OCI-LY7 (cell line): Measurements from ENCODE around the gene GPD1L. TPM values are rescaled to one million over a fixed set of nuclear protein-coding genes. Genes with fewer than 3 reads are reported as not detected.

Source experiments
- BruUV-seq: library from RNA; stranded (reverse); fragments of 400-500 nt; replicated peaks from 2 replicates; lab custom pipeline; 2021; lab: Mats Ljungman, UMichigan
- CTCF ChIA-PET: fragments of 300-600 bp; sonication (Branson Sonifier 250); formaldehyde crosslinking; loops from one replicate; lab custom pipeline; 2022; ENCODE audit warnings: antibody characterized with exemption; ENCODE audit not compliant: unreplicated experiment; lab: Charles Lee
- POLR2A ChIA-PET: fragments of 300-600 bp; sonication (Branson Sonifier 250); formaldehyde crosslinking; loops from one replicate; lab custom pipeline; 2022; ENCODE audit warnings: antibody characterized with exemption; lab: Charles Lee
- DNase-seq: peaks from one replicate; pipeline ENCODE4 v3.0.0-alpha.2; 2015; ENCODE audit warnings: low spot score
- H2AFZ ChIP-seq: fragments of 200-600 bp; sonication (generic), shearing (Covaris generic); 2 replicates; pipeline ENCODE4 v1.6.1; 2014; ENCODE audit warnings: mild to moderate bottlenecking, antibody characterized with exemption, low read length, moderate library complexity
- H3K27ac ChIP-seq: fragments of 200-600 bp; sonication (generic); 2 replicates; pipeline ENCODE4 v1.5.1; 2014; ENCODE audit warnings: mixed run types, low read depth, mild to moderate bottlenecking, moderate library complexity, low read length, inconsistent platforms; ENCODE audit not compliant: poor library complexity, severe bottlenecking
- H3K36me3 ChIP-seq: fragments of 200-600 bp; sonication (generic); 2 replicates; pipeline ENCODE4 v1.6.1; 2014; ENCODE audit warnings: mild to moderate bottlenecking, antibody characterized with exemption, low read length, moderate library complexity, mixed read lengths; ENCODE audit not compliant: insufficient read depth
- H3K4me1 ChIP-seq: fragments of 200-600 bp; sonication (generic); 2 replicates; pipeline ENCODE4 v1.5.1; 2014; ENCODE audit warnings: mild to moderate bottlenecking, low read length; ENCODE audit not compliant: insufficient read depth, poor library complexity, severe bottlenecking
- H3K4me2 ChIP-seq: fragments of 200-600 bp; sonication (generic); 2 replicates; pipeline ENCODE4 v1.6.1; 2014; ENCODE audit warnings: mild to moderate bottlenecking, low read length
- H3K4me3 ChIP-seq: fragments of 200-600 bp; sonication (generic); 2 replicates; pipeline ENCODE4 v1.5.1; 2014; ENCODE audit warnings: mild to moderate bottlenecking, low read depth, low read length; ENCODE audit not compliant: poor library complexity, severe bottlenecking
- H3K79me2 ChIP-seq: fragments of 200-600 bp; sonication (generic); 2 replicates; pipeline ENCODE4 v1.6.1; 2016; ENCODE audit warnings: low read depth, mild to moderate bottlenecking, low read length, moderate library complexity, mixed read lengths; ENCODE audit not compliant: insufficient read depth
- H3K9me2 ChIP-seq: fragments of 200-600 bp; sonication (generic); 2 replicates; pipeline ENCODE4 v1.6.1; 2016; ENCODE audit warnings: mild to moderate bottlenecking, low read length, mixed read lengths; ENCODE audit not compliant: insufficient read depth
- H3K9me3 ChIP-seq: fragments of 200-600 bp; sonication (generic); 2 replicates; pipeline ENCODE4 v1.6.1; 2014; ENCODE audit warnings: mild to moderate bottlenecking, mixed run types, low read length, mixed read lengths
- H4K20me1 ChIP-seq: fragments of 200-600 bp; sonication (generic); 2 replicates; pipeline ENCODE4 v1.6.1; 2014; ENCODE audit warnings: mild to moderate bottlenecking, antibody characterized with exemption, low read length, moderate library complexity, mixed read lengths; ENCODE audit not compliant: insufficient read depth
- CTCF ChIP-seq: fragments of 200-600 bp; sonication (generic); conservative IDR thresholded peaks from 2 replicates; pipeline ENCODE4 v1.5.1; 2014; ENCODE audit warnings: mild to moderate bottlenecking, antibody characterized with exemption, low read length, moderate library complexity, mixed read lengths
- EZH2phosphoT487 ChIP-seq: fragments of 200-600 bp; sonication (generic); IDR thresholded peaks from 2 replicates; pipeline ENCODE4 v1.6.1; 2018; ENCODE audit warnings: low read depth, borderline replicate concordance, mild to moderate bottlenecking, mixed run types, antibody characterized with exemption, low read length, moderate library complexity, mixed read lengths
- intact Hi-C: fragments of 100-400 bp; cut with micrococcal nuclease; formaldehyde crosslinking; loops from one replicate; pipeline ENCODE4 v1.10.0; 2022; ENCODE audit not compliant: unreplicated experiment
- total RNA-seq, 2 experiments: library from RNA; depleted of rRNA in 1 of 2; stranded (reverse); fragments of >200 nt in 1 of 2; shearing (Covaris generic) in 1 of 2; gene quantifications; 2 replicates each; pipeline ENCODE4 v1.2.3, GENCODE V29; 2014 to 2022

Gene GPD1L
- total RNA-seq, 2 experiments from 2014 or later = 27.5 to 29.2 TPM

- H3K9me3 ChIP-seq = no peaks in the 10 kb centered on the region
- no peaks in the 10 kb centered on the region for H3K79me2 ChIP-seq
- intact Hi-C loops = no loop called here
- ChIA-PET CTCF (no interaction called here), POLR2A (interaction anchor here (0.7 kb wide), 1 partner anchor 15 kb away, joined by 3 read pairs; no protein-coding TSS in a partner anchor)
- H3K27ac ChIP-seq = no peak overlapping the region
- no TSS peak for BruUV-seq
- no peak for DNase-seq
- TF ChIP-seq CTCF (no peak), EZH2phosphoT487 (no peak)
- peaks cover 47% of the 10 kb centered on the region for H3K36me3 ChIP-seq
- H3K4me3 ChIP-seq = no peak overlapping the region
- no peaks in the 10 kb centered on the region for H4K20me1 ChIP-seq
- H3K9me2 ChIP-seq = no peaks in the 10 kb centered on the region
- H2AFZ ChIP-seq = no peak overlapping the region
- H3K4me1 ChIP-seq = no peaks in the 10 kb centered on the region
- no peak overlapping the region for H3K4me2 ChIP-seq
These were observed 54.3 kb downstream of the GPD1L start for GRCh38 chr3:32160706-32161214.

- TF ChIP-seq CTCF (no peak), EZH2phosphoT487 (no peak)
- BruUV-seq = no TSS peak
- POLR2A ChIA-PET = no interaction called here
These were observed 59.0 kb downstream of the GPD1L start for GRCh38 chr3:32165442-32165841.

GRCh38 chr3:32166654-32167053 is 60.2 kb downstream of the GPD1L start:
- Histone ChIP-seq H3K4me3 (no peak overlapping the region), H3K4me2 (no peak overlapping the region), H3K27ac (no peak overlapping the region), H3K79me2 (no peaks in the 10 kb centered on the region), H3K36me3 (peaks cover 77% of the 10 kb centered on the region), H3K9me3 (peaks cover 13% of the 10 kb centered on the region), H2AFZ (no peak overlapping the region), H3K9me2 (no peaks in the 10 kb centered on the region), H3K4me1 (no peaks in the 10 kb centered on the region), H4K20me1 (no peaks in the 10 kb centered on the region)
- no TSS peak for BruUV-seq
- ChIA-PET CTCF (no interaction called here), POLR2A (no interaction called here)
- no peak for DNase-seq
- no peak for TF ChIP-seq CTCF
- no peak for TF ChIP-seq EZH2phosphoT487
- intact Hi-C loops = no loop called here

More at GRCh38 chr3:32165442-32165841, 59.0 kb downstream of the GPD1L start:
- H3K27ac ChIP-seq = no peak overlapping the region
- no peak for DNase-seq
- no peaks in the 10 kb centered on the region for H3K4me1 ChIP-seq
- CTCF ChIA-PET = no interaction called here
- 0 out of 2 replicates have a peak, but pooled peaks cover 1% of the 10 kb centered on the region for H3K9me3 ChIP-seq
- intact Hi-C loops = no loop called here
- H3K9me2 ChIP-seq = no peaks in the 10 kb centered on the region
- no peak overlapping the region for H3K4me3 ChIP-seq
- H3K36me3 ChIP-seq = peaks cover 71% of the 10 kb centered on the region
- H2AFZ ChIP-seq = no peak overlapping the region
- H4K20me1 ChIP-seq = no peaks in the 10 kb centered on the region
- no peaks in the 10 kb centered on the region for H3K79me2 ChIP-seq
- no peak overlapping the region for H3K4me2 ChIP-seq
